SW480 (cell line): ENCODE measurements around the gene SDK1.

Experiments used
- DNase-seq: peaks from one replicate; pipeline ENCODE4 v3.0.0-alpha.2; 2016; ENCODE audit warnings: low spot score

SDK1 gene

DNA sequence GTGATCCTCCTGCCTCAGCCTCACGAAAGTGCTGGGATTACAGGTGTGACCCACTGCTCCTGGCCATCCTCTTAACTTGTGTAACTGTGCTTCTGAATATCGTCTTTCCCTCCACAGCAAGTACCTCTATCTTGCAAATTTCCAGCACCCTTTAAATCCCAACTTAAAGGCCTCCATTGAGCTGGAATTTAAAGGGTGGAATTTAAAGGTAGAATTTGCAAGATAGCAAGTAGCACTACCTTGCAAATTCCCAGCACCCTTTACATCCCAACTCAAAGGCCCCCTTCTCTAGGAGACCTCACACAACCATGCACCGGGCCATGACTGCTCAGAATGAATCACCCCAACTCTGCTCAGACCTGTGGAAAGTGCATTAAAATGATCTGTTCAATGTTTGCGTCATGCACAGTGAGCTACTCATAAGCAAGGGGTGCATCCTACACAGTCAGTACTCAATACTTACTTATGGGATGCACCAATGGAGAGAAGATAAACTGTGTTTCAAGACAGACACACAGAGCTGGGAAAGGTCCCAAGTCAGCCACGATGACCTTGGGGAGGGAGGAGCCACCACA is 17.8 kb upstream of the SDK1 start:
- no peak for DNase-seq

DNA sequence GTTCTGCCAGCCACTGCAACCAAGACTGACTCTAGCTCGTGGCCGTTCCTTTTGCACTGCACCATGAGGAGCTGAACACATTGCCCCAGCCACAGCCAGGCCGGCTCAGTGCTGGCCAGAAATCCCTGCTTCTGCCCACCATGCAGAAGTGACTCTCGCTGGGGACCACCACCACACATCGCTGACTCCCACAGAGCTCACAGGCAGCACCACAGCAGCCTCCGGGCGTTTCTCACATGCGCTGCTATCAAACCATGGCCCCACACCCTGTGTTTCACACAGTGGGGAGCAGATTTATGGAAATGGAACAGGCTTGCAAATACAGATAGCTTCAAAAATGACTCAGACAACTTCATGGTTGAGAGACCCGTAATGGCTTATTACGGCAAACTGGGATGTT is 15.4 kb upstream of the SDK1 start:
- DNase-seq: no peak

DNA sequence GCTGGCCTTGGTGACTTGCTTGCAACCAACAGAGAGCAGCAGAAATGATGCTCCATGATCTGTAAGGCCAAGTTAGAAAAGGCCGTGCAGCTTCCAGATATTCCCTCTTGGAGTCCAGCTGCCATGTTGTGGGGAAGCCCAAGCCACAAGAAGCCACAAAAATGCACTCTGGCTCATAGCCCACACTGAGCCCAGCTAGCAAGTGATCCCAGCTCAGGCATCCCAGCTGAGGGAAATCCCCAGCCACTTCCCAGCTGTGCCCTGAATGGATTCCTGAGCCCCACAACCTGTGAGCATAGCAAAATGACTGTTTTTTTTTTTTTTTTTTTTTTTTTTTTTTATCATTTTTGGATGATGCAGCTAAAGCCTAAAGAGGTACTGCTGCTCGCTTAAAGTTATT is 11.1 kb upstream of the SDK1 start:
- no peak for DNase-seq

- DNase-seq: no peak
These were observed 8.4 kb upstream of the SDK1 start for GRCh38 chr7:3292694-3293093.

DNA sequence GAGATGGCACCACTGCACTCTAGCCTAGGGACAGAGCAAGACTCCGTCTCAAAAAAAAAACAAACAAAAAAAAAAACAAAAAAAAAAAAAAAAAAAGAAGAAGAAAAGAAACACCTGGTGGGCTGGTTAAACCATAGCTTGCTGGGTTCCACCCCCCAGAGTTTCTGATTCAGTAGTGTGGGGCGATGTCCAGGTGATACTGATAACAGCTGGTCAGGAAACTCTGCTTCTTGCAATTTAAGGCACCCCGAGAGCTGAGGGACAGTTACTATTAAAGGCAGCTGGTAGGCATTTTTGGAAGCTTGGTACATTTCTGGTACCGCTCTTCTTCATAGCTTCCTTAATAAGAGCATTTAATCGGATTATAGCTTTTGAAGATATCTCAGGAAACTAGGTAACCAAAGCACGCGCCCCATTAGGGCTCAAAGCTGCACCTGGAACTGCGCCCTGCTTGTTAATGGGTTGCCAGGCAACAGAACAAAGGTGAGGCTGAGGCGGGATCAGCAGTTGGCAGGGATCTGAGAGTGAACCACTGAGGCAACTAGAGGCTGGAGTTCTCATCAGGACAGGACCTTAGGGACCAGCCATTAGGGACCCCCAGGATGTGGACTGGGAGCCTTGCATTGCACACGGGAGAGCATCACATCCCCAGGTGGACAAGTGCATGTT is 6.5 kb upstream of the SDK1 start:
- peak; percentile 59 for DNase-seq

DNA sequence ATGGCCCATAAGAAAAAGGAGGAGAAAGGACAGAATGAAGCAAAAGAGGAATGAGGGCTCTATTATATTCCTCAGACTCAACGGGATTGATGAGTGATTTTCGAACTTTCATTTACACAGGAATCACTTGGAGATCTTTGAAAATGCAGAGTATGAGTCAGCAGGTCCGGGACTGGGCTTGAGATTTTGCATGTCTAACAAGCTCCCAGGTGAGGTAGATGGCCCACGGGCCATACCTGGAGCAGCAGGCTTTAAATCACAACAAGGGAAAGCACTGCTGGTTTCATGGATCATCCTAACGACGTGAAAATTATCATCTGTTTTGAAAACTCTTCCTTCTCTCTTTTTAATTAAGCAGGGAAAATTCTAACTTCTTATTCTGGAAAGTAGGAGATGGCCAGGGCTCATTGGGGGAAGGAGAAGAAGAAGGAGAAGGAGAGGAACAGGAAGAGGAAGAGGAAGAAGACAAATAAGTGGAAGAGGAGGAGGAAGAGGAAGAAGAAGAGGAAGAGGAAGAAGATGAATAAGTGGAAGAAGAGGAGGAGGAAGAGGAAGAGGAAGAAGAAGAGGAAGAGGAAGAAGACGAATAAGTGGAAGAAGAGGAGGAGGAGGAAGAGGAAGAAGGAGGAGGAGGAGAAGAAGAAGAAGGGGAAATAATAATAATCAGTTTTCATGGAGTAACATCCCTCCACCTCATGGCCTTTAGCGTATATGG is 3.8 kb upstream of the SDK1 start:
- DNase-seq: no peak

GRCh38 chr7:3300221-3300650 is 816 bp upstream of the SDK1 start:
- DNase-seq: peak; percentile 70

DNA sequence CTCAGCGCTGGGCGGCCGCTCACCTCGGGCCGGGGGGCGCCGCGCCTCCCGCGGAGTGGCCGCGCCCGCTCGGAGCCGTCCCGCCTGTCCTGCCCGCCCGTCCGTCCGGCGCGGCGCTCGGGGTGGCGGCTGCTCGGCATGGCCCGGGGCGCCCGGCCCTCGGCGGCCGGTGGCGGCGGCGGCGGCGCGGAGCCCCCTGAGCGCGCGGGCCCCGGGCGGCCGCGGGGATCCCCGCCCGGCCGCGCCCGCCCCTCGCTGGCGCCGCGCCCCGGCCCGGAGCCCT is 338 bp downstream of the SDK1 start:
- no peak for DNase-seq

- peak; percentile 81 for DNase-seq
These were observed 973 bp downstream of the SDK1 start for GRCh38 chr7:3301831-3302618.

- DNase-seq: no peak
These were observed 1.7 kb downstream of the SDK1 start for GRCh38 chr7:3302681-3303320.

GRCh38 chr7:3304131-3304530 is 3.1 kb downstream of the SDK1 start:
- no peak for DNase-seq

GRCh38 chr7:3307435-3307834 is 6.4 kb downstream of the SDK1 start:
- no peak for DNase-seq

DNA sequence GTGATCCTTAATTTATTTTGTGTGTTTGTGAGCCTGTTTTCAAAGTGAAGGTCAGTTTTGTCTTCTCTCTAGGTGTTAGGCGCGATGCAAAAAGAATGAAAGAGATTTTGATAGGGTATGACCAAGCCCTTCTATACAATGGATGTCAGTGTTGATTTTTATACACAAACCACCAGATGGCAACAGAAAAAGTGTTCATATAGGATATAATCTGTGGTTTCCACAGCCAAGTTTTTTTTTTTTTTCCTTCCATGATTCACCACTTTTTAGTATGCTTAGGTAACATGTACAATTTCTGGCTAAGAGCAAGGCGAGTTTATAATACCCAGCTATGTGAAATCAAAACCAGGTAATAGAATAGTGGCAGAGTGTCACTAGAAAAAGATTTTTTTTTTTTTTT is 8.1 kb downstream of the SDK1 start:
- DNase-seq: peak; percentile 68

DNA sequence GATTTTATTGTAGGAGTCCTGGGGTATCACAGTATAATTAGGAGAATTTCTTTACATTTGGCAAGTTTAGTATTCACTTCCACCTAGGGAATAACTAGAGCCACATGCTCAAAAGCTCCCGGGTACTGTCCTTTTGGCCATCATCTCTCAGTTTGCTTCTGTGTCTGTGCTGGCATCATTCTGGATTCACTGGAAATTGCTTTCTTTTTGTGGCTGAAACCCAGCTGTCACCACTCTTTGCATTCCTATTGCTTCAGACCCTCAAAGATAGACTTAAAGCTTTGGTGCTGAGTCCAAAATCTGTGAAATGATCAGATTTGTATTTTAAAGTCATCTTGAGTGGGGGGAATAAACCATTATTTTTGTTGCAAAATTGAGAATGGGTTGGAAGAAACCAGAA is 8.9 kb downstream of the SDK1 start:
- no peak for DNase-seq

- DNase-seq: no peak
These were observed 9.8 kb downstream of the SDK1 start for GRCh38 chr7:3310884-3311283.

DNA sequence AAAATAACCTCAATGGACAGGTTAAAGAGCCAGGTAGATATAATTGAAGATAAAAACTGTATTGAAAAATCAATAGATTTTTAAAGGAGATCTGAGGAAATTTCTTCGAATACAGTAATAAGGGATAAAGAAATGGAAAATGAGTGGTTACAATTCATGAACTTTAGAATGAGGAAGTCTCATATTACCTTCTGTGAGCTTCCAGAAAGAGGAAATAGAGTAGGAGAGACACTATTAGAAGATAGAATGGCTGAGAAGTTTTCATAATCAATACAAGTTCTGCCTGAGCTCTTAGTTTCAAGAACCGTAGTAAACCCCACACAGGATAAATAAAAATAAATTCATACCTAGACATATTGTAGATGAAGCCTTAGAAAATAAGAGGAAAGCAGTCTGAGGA is 11.5 kb downstream of the SDK1 start:
- no peak for DNase-seq

DNA sequence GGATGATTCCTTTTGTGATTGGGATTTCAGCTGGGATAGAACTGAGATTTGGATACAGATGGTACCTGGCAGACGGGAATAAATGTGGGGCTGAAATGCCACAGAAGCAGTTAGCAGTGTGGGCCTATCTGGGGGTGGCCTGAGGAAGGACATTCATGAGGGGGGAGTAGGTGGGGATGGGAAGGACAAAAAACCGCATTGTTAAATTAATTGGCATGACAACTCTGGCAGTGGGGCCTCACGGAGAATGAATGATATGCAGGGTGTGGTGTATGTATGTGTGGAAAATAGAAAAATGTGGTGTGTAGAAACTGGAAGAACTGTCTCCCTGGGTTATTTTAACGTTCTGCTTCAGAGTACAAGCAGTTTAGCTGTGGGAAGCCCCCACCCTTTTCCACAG is 17.8 kb downstream of the SDK1 start:
- DNase-seq: peak; percentile 33

GRCh38 chr7:3321206-3321605 is 20.2 kb downstream of the SDK1 start:
- DNase-seq: no peak

DNA sequence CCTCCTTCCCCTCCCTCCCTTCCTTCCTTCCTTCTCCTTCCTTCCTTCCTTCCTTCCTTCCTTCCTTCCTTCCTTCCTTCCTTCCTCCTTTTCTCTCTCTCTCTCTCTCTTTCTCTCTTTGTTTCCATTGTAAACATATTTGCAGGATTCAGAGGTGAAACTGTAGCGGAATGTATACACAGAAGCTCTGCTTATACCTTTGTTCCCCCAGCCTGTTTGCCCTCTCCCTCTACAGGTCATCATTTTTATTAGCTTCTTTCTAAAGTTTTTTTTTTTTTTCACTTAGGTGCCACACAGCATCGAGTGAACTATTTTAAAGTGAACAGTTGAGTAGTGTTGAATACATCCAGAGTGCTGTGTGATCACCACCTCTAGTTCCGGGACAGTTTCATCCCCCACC is 20.7 kb downstream of the SDK1 start:
- no peak for DNase-seq

DNA sequence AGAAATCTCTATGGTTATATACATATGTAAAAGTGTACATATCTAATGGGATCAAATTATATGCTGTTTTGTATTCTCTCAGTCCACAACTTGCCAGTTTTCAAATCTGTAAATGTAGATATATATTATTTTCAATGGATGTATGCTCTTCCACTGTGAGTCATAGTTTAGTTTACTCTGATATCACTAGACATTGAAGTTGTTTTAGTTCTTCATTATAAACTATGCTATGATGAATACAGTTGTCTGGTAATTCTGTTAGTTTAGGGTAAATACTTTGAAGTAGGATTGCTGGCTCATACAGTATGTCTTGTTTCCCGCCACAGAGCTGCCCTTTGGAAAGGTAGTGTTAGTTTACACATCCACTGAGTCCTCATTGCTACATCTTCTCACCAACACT is 25.2 kb downstream of the SDK1 start:
- DNase-seq: no peak

DNA sequence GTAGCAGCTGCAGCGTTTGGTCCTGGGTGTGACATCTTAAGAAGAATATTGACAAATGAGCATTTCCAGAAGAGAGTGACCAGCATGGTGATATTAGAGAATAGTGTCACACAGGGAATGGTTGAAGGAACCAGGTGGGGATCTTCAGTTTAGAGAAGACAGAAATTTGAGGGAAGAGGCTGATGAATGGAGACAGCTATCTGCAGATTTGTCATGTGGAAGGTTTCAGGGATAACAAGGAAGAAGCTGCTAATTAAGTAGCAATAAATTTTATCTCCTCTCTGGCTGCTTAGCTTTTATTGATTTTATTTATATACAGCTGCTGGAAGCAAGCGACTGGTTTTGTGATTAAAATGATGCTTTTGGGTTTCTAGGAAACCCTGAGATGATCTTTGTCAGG is 26.0 kb downstream of the SDK1 start:
- no peak for DNase-seq

DNA sequence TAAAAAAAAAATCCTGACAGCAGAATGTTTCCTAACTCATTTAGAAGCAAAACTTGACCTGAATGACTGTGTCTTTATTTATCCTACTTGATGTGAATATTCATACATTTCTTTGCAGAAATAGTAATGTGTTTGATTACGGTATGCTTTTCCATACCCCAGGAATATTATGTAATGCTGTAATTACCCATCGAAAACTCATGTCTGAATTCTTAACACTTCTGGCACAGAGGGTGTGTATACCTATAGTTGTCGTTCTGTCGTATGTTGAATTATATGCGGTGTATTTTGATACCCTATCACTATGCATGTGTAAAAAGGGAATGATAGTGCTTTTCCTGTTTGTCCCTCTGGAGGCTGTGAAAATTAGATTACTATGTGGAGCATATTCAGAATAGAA is 26.6 kb downstream of the SDK1 start:
- no peak for DNase-seq

DNA sequence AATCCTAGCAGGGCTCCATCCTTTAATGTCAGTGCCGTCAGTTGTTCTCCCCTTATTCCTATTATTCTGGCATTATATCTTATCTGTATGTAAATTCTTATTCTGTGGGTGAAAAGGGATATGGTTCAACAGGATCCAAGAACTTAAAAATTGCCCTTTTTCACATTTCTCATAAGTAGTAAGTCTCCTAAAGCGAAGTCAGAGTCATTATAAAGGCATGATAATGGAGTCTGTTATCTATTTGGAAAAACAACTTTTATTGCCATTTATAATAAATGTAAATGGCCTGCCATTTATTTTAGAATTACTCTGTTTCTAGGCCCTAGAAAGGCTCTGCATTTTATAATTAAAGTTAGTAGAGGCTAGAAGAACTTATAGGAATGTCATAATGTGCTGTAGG is 31.3 kb downstream of the SDK1 start:
- DNase-seq: no peak
